HG03060 (cell line): ENCODE results near the gene RPL37A.

ENCODE experiments used
- ATAC-seq: cut with Tn5 transposase; IDR thresholded peaks from one replicate; pipeline ENCODE4 v1.9.1; 2021; ENCODE audit warnings: low read depth, moderate number of reproducible peaks; ENCODE audit not compliant: unreplicated experiment

RPL37A gene

GRCh38 chr2:216486271-216486670 lies 12.4 kb upstream of the RPL37A start:
- no peak for ATAC-seq

- ATAC-seq = no peak
Measured at GRCh38 chr2:216486708-216487107, 11.9 kb upstream of the RPL37A start.

GRCh38 chr2:216490061-216490460 lies 8.6 kb upstream of the RPL37A start:
- ATAC-seq = no peak

GRCh38 chr2:216491793-216492596 lies 6.6 kb upstream of the RPL37A start:
- peak; percentile 87 for ATAC-seq

- ATAC-seq = no peak
Measured at GRCh38 chr2:216492597-216493333, 5.9 kb upstream of the RPL37A start.

GRCh38 chr2:216493334-216493685 lies 5.3 kb upstream of the RPL37A start:
- ATAC-seq = no peak

GRCh38 chr2:216495656-216496055 lies 3.0 kb upstream of the RPL37A start:
- ATAC-seq = no peak

- ATAC-seq = no peak
Measured at GRCh38 chr2:216497382-216498069, 1.1 kb upstream of the RPL37A start.

- no peak for ATAC-seq
Measured at GRCh38 chr2:216498070-216498378, 620 bp upstream of the RPL37A start.

- no peak for ATAC-seq
Measured at GRCh38 chr2:216499641-216500218, 1.1 kb downstream of the RPL37A start.

GRCh38 chr2:216500572-216500971 lies 1.9 kb downstream of the RPL37A start:
- no peak for ATAC-seq

- no peak for ATAC-seq
Measured at GRCh38 chr2:216501854-216502253, 3.2 kb downstream of the RPL37A start.

GRCh38 chr2:216502381-216503158 lies 3.9 kb downstream of the RPL37A start:
- no peak for ATAC-seq

- no peak for ATAC-seq
Measured at GRCh38 chr2:216503159-216503629, 4.5 kb downstream of the RPL37A start.

- no peak for ATAC-seq
Measured at GRCh38 chr2:216503697-216504375, 5.2 kb downstream of the RPL37A start.

- ATAC-seq = no peak
Measured at GRCh38 chr2:216504376-216504762, 5.7 kb downstream of the RPL37A start.

- no peak for ATAC-seq
Measured at GRCh38 chr2:216505133-216506106, 6.8 kb downstream of the RPL37A start.
